Mesenteric fat pad (tissue), 1 donor: ENCODE results near the gene MTX1. TPM values are rescaled to one million over a fixed set of nuclear protein-coding genes. Genes with fewer than 3 reads are reported as not detected.
"Not testable (repeated sequence)": the region's sequence is repeated elsewhere in the genome, so short reads cannot be mapped to it uniquely, and the experiment has no call there.

ENCODE experiments used
- DNase-seq: peaks from one replicate; pipeline ENCODE4 v3.0.0-alpha.2; 2020; ENCODE audit warnings: low spot score
- long read RNA-seq: library from polyadenylated mRNA; unstranded; transcript quantifications from one replicate; pipeline ENCODE4 v2.0.0, GENCODE V29; 2020
- total RNA-seq: library from RNA; stranded (reverse); fragmentation: NEBNext Ultra II Directional; extraction: Animal tissue kit (Norgen Biotek cat#: 25700); gene quantifications from one replicate; pipeline ENCODE4 v1.2.1, GENCODE V29; 2021
- donor health status: DM: yes; HTN: yes; CAD: no.

The MTX1 gene
- total RNA-seq, result 40.0 TPM
- long read RNA-seq, transcript MTX1-202 (8 exons, 1,632 nt), result major isoform, 34 of 49 reads
- long read RNA-seq, partial matches to known transcripts, result 3 of 49 reads
- long read RNA-seq, other reads (novel, unspliced or antisense), result 5 of 49 reads

GRCh38 chr1:155208541-155209311 is at the start of gene MTX1:
MTX1 (plus strand) TSS chr1:155208695; CDS start chr1:155208805, 110 bp downstream.
- DNase-seq, result peak; percentile 98

DNA sequence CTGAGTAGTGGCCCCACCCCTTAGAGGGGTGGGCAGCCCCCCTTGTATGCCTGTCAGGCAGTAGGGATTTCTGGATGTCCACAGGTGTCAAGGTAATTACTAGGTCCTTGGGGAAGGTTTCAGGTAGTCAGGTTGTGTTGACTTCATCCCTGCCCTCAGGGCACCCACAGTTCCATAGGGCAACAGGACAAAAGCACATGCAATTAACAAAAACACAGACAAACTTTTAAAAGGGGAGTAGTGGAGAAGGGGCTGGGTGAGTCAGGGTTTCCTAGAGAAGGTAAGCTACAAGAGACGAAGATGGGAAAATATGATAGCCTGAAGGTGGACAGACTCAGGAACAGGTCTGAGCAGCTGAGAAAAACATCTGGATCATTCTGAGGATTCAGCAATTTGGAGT is 49.5 kb upstream of the MTX1 start:
- no peak for DNase-seq

DNA sequence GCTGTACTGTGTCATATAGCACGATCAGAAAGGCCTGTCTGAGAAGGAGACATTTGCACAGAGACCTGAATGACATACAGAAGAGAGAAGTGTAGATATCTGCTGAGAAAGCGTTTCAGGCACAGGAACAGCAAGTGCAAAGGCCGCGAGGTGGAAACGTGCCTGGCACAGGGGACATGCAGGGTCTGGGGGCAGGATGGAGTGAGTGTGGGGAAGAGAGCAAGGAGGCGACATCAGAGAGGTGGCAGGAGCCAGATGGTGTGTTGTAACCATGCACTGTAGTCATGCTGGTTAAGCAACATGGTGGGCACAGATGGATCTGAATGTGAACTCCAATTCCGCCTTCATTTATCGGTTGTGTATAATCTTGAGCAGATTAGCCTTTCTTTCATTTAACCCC is 48.4 kb upstream of the MTX1 start:
- no peak for DNase-seq

DNA sequence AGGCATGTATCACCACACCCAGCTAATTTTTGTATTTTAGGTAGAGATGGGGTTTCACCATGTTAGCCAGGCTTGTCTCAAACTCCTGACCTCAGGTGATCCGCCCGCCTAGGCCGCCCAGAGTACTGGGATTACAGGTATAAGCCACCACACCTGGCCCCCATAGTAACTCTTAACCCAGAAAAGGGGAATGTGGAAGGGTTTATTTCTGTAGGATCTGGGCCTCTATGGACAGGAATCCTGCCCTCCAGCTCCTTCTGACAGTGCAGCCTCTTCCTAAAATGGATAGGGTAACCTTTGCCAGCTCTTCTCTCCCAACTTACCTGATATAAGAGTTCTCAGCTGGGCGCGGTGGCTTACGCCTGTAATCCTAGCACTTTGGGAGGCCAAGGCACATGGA is 45.9 kb upstream of the MTX1 start:
- DNase-seq, result not testable (repeated sequence)

- not testable (repeated sequence) for DNase-seq
Measured at GRCh38 chr1:155163785-155164184, 44.7 kb upstream of the MTX1 start.

DNA sequence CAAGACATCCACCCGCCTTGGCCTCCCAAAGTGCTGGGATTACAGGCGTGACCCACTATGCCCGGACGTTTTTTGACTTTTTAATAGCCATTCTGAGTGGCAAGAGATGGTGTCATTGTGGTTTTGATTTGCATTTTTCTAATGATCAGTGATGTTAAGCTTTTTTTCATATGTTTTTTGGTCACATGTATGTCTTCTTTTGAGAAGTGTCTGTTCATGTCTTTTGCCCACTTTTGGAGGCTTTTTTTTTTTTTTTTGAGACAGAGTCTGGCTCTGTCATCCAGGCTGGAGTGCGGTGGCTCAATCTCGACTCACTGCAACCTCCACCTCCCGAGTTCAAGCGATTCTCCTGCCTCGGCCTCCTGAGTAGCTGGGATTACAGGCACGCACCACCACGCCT is 43.9 kb upstream of the MTX1 start:
- not testable (repeated sequence) for DNase-seq

DNA sequence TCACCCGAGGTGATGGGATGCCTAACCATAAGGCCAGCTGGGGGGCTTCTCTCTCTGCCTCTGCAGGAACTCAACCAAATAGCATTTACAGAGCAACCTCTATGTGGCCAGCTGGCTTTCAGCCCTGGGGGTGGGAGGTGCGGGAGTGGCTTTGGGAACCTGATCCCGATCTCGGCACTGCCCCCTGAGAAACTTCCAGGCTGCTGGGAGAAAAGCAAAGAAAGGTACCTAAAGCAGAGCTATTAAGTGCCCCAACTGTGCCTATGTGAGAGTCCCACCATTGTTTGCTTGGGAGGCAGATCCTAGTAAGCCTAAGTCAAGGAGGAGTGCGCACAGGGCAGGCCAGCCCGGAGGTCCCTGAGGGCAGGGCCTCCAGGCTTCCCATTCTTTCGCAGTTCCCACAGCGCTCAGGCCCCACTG is 42.4 kb upstream of the MTX1 start:
- peak; percentile 89 for DNase-seq

GRCh38 chr1:155166471-155167165 is 41.9 kb upstream of the MTX1 start:
- peak; percentile 89 for DNase-seq

- peak; percentile 96 for DNase-seq
Measured at GRCh38 chr1:155167166-155168104, 41.1 kb upstream of the MTX1 start.

- DNase-seq, result not testable (repeated sequence)
Measured at GRCh38 chr1:155168105-155168445, 40.4 kb upstream of the MTX1 start.

GRCh38 chr1:155168456-155169210 is 39.9 kb upstream of the MTX1 start:
- DNase-seq, result peak; percentile 37

- DNase-seq, result peak; percentile 39
Measured at GRCh38 chr1:155169541-155169940, 39.0 kb upstream of the MTX1 start.

DNA sequence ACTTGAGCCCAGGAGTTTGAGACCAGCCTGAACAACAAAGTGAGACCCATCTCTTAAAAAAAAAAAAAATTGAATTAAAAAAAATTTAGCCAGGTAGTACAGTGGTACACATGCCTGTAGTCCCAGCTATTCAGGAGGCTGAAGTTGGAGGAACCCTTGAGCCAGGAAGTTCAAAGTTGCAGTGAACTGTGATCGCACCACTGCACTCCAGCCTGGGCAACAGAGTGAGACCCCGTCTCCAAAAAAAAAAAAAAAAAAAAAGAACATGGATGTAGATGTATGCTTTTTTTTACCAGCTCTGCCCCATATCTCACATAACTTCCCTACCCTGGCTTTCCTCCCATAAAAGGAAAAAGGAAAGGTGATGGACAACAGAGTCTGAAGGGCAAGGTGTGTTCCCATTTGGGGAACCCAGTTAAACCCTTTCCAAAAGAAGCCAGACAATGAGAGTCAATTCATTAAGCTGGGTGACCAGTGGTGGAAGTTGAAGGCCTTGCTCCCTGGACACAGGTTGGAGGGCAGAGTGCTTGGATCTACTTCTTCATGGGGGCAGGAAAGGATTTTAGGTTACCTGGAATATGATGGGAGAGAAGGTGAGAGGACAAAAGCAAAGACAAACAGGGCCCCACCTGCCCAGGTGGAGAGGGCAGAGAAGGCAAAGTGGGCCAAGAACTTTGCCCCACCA is 38.3 kb upstream of the MTX1 start:
- DNase-seq, result peak; percentile 11

DNA sequence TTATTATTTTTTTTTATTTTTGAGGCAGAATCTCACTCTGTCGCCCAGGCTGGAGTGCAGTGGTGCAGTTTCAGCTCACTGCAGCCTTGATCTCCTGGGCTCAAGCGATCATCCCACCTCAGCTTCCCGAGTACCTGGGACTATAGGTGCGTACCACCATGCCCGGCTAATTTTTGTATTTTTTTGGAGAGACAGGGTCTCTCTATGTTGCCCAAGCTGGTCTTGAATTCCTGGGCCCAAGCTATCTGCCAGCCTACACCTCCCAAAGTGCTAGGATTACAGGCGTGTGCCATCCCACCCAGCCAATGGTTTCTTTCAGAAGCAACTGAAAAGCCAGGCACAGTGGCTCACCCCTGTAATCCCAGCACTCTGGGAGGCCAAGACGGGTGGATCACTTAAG is 37.7 kb upstream of the MTX1 start:
- peak; percentile 43 for DNase-seq

DNA sequence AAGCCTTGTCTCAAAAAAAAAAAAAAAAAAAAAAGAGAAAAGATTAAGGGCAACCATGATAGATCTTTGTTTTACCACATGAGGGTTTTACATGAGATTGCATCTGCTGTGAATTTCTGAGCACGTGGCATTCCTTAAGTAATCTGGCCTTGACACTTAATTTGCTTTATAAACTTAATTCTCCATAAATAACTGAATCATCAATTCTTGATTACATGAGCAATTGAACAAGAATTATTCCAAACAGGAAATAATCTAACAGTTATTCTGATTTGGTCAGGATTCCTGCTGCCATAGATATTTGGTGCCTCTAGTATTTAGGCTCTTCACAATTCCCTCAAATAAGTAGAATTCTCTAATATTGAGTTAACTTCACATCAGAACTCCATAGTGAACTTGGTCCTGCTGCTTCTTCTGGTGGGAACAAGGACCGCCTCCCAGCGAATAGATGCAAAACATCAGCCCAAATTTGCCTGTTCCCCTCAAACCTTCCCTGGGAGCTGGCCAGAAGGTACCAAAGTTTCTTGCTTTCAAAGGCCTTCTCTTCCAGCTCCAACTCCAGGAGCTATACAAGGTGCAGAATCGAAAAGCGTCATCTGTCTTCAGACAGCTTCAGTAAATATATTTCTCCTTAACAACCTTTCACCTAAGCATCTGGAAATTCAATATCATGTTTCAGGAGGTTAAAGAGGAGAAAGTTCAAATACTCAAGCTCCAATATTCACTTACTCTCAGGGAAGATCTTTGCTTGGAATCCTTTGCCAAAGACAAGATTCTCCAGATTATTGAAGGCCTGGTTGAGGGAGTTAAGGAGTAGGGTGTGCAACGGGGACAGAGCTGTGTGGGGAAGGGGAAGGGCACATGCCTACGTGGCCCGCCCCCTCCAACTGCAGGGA is 36.4 kb upstream of the MTX1 start:
- DNase-seq, result peak; percentile 2

DNA sequence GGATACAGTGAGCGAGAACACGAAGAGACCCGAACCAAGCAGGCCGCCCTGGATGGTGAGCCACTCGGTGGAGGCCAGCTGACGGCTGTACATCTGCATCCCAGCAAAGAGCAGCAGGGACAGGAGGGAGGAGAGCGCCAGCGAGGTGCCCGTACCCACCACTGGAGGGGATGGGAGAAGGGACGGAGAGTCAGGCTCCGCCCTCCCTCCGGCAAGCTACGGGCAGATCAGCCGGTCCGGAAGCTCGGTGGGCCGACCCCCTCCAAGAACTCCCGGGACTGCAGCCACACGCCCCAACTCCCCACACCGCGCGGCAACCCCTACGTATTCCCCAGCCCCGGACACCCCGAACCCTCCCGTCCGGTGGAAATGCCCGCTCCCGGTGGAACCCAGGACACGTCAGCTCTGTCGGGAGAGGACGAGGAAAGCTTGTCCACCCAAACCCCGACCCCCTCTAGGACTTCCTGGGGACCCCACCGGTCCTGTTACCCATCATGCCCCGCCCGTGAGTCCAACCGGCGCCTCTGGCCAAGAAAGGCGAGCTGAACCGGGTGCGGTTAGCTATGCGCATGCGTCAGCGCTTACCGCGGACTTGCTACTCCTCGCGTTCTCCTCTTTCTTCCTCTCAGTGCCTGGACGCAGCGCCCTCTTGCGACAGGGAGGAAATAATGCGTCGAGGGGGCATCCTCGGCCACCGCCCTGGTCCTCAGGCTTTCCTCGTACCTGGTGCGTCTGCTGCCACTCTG is 35.6 kb upstream of the MTX1 start, which contains the start of gene KRTCAP2:
Gene KRTCAP2 (minus strand): TSS at position 573 of the 746 bp plus-strand sequence. CDS start 80 bp downstream, at position 493.
- DNase-seq, result peak; percentile 98

DNA sequence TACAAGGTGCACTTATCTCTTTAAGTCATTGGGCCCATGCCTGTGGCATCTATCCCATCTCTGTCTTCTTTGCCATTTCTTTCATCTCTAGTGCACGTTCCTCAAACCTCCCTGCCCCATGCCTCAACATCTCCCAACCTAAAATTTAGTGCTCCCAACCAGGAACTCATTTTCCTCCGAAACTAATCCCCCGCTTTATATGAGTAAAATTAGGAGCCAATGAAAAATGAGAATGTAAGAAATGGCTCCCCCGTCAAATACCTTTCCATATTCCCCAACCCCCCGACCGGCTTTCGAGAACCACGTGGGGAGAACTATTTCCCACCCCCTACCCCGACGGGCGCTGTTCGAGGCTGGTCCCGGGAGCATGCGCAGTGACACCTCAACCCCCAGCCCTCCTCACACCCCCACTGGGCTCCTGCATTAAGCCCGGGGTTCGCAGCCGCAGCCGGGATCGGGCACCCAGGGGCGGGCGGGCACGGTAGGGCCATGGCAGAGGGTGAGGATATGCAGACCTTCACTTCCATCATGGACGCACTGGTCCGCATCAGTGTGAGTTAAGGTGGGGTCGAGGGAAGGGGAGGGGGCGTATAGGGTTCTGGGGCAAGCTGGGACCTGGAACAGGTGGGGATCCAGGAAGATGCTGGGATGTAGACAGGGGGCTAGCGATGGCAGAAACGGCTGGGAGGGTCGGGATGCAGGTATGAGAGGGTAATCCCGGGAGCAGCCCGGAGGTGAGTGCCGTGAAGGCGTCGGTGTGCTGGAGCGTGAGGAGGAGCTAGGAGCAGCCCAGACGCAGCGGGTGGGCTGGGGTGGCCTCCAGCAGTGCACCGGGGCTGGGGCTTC is 34.8 kb upstream of the MTX1 start, which contains the start of gene TRIM46:
Gene TRIM46 (plus strand): TSS at position 372 of the 846 bp plus-strand sequence. CDS start 118 bp downstream, at position 490.
- peak; percentile 87 for DNase-seq
